CD4-positive, alpha-beta T cell treated with Interleukin-12 subunit alpha and Interleukin-12 subunit beta, for 1 hour (primary cell): ENCODE data around the gene EXOC2.
"Not testable (repeated sequence)": the region's sequence is repeated elsewhere in the genome, so short reads cannot be mapped to it uniquely, and the experiment has no call there.

Source experiments
- DNase-seq: peaks from one replicate; pipeline ENCODE4 v3.0.0-alpha.2; 2020

The EXOC2 gene

GRCh38 chr6:710601-711571 lies 17.9 kb upstream of the EXOC2 start:
- peak; percentile 64 for DNase-seq

DNA sequence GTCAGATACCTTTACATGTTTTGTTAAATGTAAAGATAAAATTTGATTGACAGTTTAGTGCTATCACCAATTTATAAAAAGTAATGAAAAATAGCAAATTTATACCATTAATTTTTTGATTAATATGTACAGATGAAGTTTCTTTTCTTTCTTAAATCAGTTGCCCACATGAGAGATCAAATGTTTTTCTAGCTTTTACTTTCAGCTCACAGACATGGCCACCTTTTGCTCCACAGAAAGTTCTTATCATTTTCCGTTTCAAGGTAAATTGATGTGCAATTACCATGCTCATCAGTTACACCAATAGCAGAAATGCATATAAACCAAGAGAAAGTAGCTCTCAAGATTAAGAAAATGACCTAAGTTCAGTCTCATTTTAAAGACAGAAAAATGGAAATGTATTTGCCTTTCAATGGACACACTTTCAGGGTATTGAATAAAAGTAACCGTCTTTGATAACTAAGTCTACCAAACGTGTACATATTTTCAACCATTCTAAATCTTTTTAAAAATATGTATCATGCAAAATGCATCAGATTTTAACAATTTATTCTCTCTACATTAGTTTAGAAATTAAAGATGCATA lies 16.6 kb upstream of the EXOC2 start:
- no peak for DNase-seq

DNA sequence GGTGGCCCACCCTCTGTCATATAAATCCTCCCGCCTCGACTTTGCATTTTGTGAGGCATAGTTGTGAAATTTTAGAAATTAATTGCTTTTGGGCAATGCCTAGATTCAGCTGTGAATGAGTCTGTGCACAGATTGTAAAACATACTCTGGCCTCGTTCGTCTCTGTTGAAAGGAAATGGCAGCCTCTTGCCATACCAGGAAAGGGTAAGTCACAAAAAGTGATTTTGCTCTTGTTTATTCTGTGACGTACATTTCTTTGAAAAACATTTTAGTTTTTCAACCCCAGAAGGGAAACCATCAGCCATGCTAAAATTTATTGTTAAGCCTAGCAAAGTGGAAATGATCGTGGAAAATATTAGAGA lies 15.3 kb upstream of the EXOC2 start:
- DNase-seq = no peak

DNA sequence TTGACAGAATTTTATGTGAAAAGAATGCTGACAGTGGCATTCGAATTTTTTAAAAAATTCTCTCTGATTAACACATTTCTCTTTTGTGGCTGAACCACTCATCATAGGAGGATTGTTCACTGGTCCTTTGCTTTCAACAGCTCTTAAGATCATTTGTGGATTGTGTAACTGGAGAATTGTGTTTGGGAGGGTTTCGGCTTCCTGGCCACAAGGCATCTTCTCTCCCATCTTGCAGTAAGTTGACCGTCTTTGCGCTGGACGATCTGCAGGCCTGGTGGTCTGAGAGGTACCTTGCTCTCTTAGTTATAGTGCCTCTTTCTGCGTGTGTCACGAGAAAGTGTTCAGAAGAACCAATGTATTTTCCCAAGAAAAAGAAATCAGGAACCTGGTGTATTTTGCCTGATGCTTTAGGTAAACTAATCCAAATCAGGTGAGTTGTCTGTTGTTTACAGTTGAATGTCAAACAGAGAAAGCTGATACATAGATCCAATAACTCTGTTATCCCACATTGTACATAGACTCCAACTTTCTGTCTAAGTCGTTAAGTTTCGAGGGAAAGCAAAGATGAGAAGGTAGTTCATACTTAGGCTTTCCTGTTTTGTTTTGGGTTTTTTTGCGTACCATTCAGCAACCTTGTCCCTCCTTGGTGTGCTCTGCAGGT lies 14.8 kb upstream of the EXOC2 start:
- DNase-seq = no peak

GRCh38 chr6:706819-707381 lies 14.0 kb upstream of the EXOC2 start:
- DNase-seq = no peak

DNA sequence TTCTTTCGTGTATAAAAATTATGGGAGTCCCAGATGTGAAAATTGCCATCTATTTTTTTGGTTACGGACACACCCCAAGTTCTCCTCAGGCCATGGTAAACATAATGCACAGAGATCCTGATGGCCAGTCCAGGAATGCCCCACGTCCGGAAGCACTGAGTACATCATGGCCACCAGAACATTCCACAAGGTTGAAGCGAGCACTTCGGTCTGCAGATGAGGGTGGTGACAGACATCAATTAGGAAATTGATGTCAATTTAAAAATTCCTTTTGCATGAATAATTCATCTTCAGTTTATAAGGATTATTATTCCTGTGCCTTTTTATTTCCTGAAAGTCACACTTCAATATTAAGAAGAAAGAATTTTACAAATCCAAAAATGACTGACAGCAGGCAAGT lies 13.2 kb upstream of the EXOC2 start:
- DNase-seq = no peak

- DNase-seq = no peak
Observed at GRCh38 chr6:705047-705446, 12.1 kb upstream of the EXOC2 start.

GRCh38 chr6:704046-704445 lies 11.1 kb upstream of the EXOC2 start:
- DNase-seq = no peak

- DNase-seq = no peak
Observed at GRCh38 chr6:703552-703951, 10.6 kb upstream of the EXOC2 start.

GRCh38 chr6:701700-702479 lies 9.0 kb upstream of the EXOC2 start:
- no peak for DNase-seq

GRCh38 chr6:701215-701614 lies 8.3 kb upstream of the EXOC2 start:
- DNase-seq = no peak

- DNase-seq = no peak
Observed at GRCh38 chr6:700490-700889, 7.6 kb upstream of the EXOC2 start.

GRCh38 chr6:699319-699718 lies 6.4 kb upstream of the EXOC2 start:
- no peak for DNase-seq

- not testable (repeated sequence) for DNase-seq
Observed at GRCh38 chr6:694431-695126, 1.6 kb upstream of the EXOC2 start.

GRCh38 chr6:693723-694009 lies 727 bp upstream of the EXOC2 start:
- DNase-seq = no peak

DNA sequence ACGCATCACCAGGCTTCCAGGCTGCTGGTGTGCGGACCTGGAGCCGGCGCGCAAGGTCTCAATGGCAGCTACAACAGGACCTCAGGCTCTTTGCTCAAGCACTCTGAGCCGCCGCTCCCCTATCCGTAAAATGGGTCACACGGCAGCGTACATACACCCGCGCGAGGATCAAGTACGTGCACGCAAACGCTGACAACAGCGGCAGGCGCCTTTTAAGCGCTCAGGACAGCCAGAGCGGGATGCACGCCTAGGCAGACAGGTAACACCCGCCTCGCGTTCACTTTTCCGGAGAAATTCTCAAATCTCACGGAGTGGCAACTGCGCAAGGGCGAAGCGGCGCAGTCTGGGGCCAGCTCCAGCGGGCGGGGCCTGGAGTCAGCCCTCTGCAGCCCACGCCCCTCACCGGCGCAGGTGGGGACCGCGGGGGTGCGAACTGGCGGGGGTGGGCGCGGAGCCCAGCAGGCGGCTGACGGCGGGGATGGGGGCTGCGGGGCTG lies 535 bp downstream of the EXOC2 start:
- peak; percentile 81 for DNase-seq

GRCh38 chr6:689223-689622 lies 3.7 kb downstream of the EXOC2 start:
- DNase-seq = no peak

- no peak for DNase-seq
Observed at GRCh38 chr6:686497-686896, 6.4 kb downstream of the EXOC2 start.

DNA sequence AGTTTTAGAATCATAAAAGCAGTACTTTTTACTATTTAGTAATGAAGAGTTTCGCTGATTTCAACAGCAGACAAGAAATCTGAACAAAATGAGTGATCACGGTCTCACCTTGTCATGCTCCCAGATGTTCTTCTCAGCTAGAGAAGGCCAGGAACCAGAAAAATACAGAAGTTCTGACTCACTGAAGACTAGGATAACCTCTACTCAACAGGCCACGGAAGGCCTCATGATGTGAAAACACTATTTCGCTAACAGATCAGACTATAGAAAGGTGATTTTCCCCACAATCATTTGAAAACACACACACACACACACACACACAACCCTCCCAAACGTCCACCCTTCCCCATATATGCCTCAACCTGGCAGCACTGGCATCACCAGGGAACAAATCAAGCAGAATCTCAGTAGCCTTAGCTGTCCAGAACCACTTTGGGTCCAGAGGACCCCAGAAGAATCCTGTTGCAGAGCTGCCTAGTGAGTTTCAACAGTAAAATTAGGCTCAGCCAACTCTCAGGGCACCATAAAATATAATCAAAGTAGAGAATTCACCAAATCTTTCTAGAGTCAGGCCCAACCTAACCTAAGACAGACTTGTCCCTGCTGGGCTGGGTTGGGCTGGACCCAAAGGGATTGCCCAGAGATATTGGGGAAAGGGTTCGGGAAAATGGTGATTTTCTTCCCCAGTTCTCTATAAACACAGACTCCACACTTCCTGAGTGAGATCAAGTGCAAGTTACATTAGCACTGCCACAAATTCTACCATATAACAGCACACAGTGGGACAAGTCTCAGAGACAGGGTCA lies 7.9 kb downstream of the EXOC2 start:
- DNase-seq = no peak

- DNase-seq = no peak
Observed at GRCh38 chr6:683742-684440, 9.0 kb downstream of the EXOC2 start.
